Islet precursor cell (in vitro differentiated cells): ENCODE measurements around the gene MEIS2.

Experiments
- DNase-seq: peaks from one replicate; pipeline ENCODE4 v3.0.0-alpha.2; 2018

The MEIS2 gene

GRCh38 chr15:37112171-37112570, 11.8 kb upstream of the MEIS2 start:
- no peak for DNase-seq

DNA sequence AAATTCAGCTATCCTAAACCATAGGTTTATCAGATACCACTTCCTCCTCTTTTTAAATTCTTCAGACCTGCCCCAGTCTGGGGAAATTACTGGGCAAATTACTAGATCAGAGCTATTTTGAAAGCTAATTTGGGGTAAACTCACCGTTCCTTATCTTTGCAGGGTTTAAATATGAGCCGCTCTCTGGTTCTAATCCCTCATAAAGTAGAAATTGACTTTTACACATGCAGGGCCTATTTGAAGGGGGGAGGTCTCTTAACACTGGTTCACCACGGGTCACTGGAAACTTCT, 11.0 kb upstream of the MEIS2 start:
- no peak for DNase-seq

GRCh38 chr15:37109872-37110572, 9.7 kb upstream of the MEIS2 start:
- peak; percentile 87 for DNase-seq

- DNase-seq = no peak
Observed at GRCh38 chr15:37109168-37109871, 9.0 kb upstream of the MEIS2 start.

DNA sequence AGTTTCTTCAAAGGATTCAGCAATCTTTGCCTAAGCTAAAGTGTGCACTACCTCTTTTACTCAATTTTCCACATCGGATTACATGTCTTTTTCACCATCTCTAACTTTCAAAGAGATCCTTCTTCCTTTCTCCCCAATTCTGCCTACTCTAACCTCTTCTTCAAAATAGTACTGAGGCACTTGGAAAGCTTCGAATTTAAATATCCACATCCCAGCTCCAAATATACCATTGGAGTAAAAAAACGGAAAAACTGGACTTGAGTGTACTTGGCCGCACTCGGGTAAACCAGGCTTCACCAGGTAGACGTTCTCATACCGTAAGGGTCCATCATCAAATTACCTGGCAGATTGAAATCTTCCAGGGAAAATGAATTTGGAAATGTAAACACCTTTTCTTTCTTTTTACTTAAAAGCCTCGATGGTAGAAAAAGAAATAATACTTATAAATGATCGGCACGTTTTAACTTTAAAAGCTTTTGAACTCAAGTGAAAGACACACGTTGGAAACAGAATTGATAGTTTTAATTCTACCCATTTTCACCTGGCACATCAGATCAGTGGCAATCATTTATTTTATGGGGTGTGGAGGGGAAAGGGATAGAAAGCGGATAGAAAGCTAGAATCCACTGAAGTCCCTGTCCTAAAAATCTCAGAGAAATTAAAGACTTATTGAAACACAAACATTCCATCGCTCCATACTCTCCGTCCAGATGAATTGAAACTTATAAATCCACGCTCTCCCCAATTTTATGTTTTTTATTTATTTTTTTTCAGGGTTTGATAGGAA, 8.2 kb upstream of the MEIS2 start:
- DNase-seq = no peak

DNA sequence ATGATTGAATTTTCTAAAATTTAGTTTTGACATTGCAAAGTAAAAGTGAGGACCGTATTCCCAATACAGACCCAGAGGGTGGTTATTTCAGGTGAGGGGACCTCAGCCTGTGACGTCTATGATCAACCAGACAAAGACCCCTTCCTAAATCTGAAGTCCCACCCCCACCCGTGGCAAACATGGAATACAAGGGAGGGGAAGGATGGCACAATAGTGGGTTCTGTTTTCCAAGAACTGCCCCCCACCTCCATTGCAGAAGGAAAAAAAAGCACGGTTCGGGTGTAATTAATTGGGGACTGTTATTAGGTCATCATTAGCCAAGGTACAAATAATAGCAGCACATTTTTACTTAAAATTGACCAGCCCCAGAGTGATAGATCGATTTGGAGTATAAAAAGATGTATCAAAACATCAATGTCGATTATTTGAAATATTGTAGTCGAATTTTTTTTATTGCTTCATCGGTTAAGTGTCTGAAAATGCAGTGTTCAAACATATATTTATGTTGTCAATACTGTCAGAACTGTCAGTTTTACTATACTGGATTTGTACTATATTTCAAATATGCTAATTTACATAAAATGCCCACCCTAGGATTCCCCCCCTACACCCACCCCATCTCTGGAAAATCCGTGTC, 7.5 kb upstream of the MEIS2 start:
- DNase-seq = no peak

DNA sequence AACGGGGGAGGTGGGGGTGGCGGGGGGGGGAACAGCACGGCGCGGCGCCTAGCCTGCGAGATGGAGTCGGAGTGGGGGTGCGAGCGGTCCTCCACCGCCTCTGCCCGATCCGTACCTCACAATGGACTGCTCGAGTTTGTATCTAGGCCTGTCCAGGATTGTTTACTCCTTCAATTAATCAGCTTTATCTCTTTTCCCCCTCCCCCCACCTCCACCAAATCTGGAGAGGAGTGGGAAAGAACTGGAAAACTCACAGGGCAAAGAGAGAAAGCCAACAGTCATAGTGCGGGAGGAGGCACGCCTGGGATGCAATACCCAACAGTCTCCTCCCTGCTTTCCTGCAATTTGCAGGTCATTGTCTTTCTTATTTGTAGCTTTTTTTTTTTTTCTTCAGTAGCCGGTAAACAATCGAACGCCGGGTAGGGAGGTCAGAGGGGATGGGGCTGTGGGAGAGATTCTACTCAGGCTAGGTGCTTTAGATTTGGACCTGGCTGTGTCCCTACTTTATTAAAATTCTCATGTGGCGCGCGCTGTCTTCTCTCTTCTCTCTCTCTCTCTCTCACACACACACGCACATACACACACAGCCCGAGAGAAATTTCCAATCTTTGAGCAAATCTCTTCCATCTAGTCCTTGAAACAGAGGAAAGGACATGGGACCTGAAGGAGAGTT, 6.9 kb upstream of the MEIS2 start:
- DNase-seq = no peak

GRCh38 chr15:37106490-37107001, 6.2 kb upstream of the MEIS2 start:
- DNase-seq = no peak

- DNase-seq = no peak
Observed at GRCh38 chr15:37105889-37106288, 5.5 kb upstream of the MEIS2 start.

DNA sequence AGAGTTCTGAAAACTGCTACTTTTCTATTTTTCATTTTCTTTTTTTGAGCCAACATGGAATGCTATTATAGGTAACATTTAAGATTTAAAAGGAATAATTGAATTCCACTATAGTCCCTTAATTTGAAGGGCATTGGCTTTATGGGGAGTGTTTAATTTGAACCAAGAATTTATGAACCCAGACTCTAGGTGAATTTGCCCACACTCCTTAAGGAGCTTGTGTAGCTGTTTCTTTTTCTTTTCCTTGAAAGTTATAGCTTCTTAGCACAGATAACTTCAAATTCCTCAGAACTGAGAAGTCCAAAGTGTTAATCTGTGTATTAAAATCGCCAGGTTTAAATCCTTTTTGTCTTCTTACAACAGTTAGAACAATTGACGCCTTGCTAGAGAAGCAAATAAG, 4.7 kb upstream of the MEIS2 start:
- DNase-seq = no peak

GRCh38 chr15:37104424-37104981, 4.2 kb upstream of the MEIS2 start:
- no peak for DNase-seq

DNA sequence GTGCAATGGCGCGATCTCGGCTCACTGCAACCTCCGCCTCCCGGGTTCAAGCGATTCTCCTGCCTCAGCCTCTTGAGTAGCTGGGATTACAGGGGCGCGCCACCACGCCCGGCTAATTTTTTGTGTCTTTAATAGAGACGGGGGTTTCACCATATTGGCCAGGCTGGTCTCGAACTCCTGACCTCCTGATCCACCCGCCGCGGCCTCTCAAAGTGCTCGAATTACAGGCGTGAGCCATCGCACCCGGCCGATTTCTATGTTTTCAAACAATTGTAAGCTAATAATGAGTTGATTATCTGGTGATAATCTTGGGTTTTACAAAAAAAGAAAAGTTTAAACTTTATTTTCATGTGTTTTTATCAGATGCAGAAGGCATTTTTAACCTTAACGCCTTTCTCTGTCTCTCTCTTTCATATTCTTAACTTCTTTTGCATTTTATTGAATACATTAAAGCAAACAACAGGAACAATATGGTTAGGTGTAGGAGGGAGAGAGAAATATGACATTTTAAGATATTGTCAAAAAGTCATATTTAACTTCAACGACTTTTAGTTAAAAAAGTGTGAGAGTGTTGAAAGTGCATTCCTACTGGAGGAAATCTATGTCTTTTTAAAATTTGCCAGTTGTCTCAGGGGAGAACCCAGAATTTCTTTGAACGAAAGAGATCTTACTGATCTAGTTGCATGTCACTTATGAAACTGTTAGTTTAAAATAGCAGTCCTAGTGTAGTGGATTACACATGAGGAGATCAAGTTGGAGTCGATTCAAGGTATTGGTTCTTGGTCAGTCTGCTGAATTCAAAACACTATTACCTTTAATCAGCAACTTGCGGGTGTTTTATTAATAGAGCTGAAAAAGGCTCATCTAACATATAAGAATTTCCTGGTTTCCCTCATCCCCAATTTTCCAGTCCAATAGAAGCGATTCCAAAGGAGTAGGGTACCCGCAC, 3.4 kb upstream of the MEIS2 start:
- DNase-seq = no peak

DNA sequence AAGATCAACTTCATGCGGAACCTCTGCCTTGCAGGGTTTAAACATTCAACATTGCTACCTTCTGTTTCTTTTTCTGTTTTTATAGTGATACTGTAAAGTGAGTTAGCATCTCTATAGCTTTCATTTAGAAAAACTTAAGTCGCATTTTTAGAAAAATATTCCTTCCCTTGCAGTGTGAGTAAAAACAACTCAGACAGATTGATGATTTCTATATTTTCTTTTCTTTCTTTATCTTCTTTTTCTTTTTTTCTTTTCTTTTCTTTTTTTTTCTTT, 2.8 kb upstream of the MEIS2 start:
- no peak for DNase-seq

- DNase-seq = peak; percentile 69
Observed at GRCh38 chr15:37102305-37103162, 2.2 kb upstream of the MEIS2 start.

GRCh38 chr15:37101980-37102304, 1.6 kb upstream of the MEIS2 start:
- DNase-seq = no peak

DNA sequence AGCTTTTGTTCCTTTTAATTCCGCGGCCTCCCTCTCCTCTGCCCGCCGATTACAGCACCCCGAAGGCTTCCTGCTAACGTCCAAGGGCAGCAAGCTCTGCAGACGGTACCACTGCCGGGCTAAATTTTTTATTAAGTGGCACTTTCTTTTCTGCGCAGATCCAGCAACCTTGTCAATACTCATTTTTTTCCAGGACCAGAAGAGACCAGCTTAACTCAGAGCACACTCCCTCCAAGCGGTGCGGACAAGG, 542 bp upstream of the MEIS2 start:
- DNase-seq = peak; percentile 68

GRCh38 chr15:37099319-37100108, 835 bp downstream of the MEIS2 start:
- DNase-seq = no peak

DNA sequence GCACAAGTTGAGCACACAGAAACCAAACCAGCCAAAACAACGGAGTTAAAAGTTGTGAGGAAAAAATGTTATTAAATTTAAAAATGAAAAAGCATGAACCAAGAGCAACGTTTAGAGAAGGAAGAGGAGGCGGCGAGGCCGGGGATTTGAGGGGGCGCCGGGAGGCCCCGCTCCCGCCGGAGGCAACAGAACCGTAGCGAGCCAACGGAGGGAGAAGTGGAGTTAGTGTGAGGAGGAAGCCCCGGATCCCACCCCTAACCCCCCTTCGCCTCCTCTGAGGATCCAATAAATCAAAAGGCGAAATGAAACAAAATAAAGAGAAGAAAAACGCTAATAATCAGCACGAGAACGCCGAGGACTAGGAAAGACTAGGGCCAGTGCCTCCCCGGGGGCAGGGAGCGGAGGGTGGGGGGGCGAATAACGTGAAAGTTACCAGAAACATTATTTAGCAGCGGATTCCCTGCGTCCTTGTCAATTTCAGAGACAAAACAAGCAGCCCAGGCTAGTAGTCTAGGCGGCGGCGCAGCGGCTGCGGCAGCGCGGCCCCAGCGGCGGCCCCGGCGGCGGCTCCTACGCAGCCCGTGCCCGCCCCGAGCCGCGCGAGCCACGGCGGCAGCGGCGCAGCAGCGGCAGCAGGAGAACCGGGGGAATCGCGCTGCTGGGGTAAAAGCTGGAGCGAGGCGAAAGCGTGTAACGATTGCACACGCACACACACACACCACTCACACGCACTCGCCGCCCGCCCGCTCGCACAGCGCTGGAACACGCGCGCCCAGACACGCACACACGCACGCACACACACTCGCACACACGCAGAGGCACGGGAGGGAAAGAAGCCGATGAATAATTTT, 1.7 kb downstream of the MEIS2 start:
- DNase-seq = peak; percentile 71
